Measurements from ENCODE around the gene SPAG5. TPM values are rescaled to one million over a fixed set of nuclear protein-coding genes. Genes with fewer than 3 reads are reported as not detected.
A peak's percentile ranks its signal among the peaks of the same experiment; 100 is the strongest.

Gene SPAG5
- total and polyA plus RNA-seq, 8 donors: 0.93 to 7.4 (median 2.1) TPM

DNA sequence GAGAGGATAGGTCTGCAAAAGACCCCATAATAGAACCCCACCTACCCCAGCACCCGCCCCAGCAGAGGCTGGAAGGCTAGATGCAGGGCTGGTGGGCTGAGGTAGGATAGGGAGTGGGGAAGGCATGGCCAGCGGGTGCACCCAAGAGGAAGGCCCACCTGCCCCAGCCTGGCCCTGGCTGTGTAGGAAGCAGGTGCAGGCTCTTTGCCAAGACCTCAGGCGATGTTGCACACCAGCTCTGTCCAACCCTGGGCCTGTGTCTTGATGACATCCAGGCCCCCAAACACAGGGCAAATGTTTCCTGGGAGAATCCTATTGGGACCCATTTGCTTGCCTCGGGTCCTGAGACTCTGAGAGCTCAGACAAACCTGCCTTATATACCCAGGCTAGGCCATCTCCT lies 58.6 kb downstream of the SPAG5 start:
- TF ChIP-seq CTCF (IDR thresholded peaks at IDR 0.05): no peak
- DNase-seq (peak in 1 of 6 donors; percentile 51), FAIRE-seq (no peak)

DNA sequence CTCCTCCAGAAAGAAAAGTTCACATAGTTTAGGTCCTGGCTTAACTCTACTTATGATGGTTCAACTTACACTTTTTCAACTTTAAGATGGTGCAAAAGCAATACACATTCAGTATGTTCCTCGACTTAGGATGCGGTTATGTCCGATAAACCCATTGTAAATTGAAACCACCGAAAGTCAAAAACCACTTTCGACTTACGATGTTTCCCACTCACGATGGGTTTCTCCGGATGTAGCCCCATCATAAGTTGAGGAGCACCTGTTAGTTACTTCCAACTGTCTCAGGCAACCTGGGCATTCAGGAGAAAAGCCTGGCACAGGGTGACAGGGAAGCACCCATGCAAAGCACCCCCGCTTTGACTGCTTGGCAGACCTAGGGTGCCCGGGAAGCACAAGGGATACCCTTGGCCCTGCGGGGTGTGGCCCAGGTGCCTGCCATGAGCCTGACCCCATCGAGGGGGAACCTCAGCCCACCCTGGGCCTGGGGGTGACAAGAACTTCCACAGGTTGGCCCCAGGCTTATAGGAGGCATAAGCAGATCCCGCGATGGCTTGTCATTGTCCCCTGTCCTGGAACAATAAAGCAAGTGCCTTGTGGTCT lies 60.4 kb downstream of the SPAG5 start:
- WGBS, 2 donors: 84 to 89% methylated on average over 14 of the region's 14 CpGs
- Histone ChIP-seq H3K4me3 (no peak overlapping the region), H3K9me3 (no peaks in the 10 kb centered on the region), H3K4me1 (no peaks in the 10 kb centered on the region), H3K36me3 (no peaks in the 10 kb centered on the region), H3K27me3 (no peaks in the 10 kb centered on the region), H3K27ac (no peak overlapping the region)
- TF ChIP-seq CTCF (IDR thresholded peaks at IDR 0.05): no peak
- no peak for FAIRE-seq
- ATAC-seq: no peak
- DNase-seq: no peak
- intact Hi-C loops (cut with DNase I): loop anchor here in 1 of 3 donors (2.0 kb wide), 1 partner anchor 44 kb away; no protein-coding TSS in a partner anchor

More for the DNA sequence above, 58.6 kb downstream of the SPAG5 start:
- H3K4me1 ChIP-seq: no peaks in the 10 kb centered on the region
- 59 to 69% methylated on average over 4 of the region's 4 CpGs for WGBS, 2 donors
- intact Hi-C loops (cut with DNase I): loop anchor here in 1 of 3 donors (2.0 kb wide), 1 partner anchor 47 kb away; no protein-coding TSS in a partner anchor
- H3K4me3 ChIP-seq: no peak overlapping the region
- H3K27ac ChIP-seq: no peak overlapping the region
- no peaks in the 10 kb centered on the region for H3K27me3 ChIP-seq
- peak in 2 of 4 donors; percentile 14 to 18 for ATAC-seq
- no peaks in the 10 kb centered on the region for H3K9me3 ChIP-seq
- H3K36me3 ChIP-seq: no peaks in the 10 kb centered on the region

- no peaks in the 10 kb centered on the region for H3K9me3 ChIP-seq
- no peaks in the 10 kb centered on the region for H3K4me1 ChIP-seq
- H3K4me3 ChIP-seq: no peak overlapping the region
- H3K27me3 ChIP-seq: no peaks in the 10 kb centered on the region
- no peak for FAIRE-seq
- DNase-seq: no peak
- no peaks in the 10 kb centered on the region for H3K36me3 ChIP-seq
- H3K27ac ChIP-seq: no peak overlapping the region
- 40 to 53% methylated on average over 12 of the region's 12 CpGs for WGBS, 2 donors
- no peak for ATAC-seq
- intact Hi-C loops (cut with DNase I): no loop called here
- no peak for TF ChIP-seq CTCF (IDR thresholded peaks at IDR 0.05)
Observed at GRCh38 chr17:28537219-28537610, 61.6 kb downstream of the SPAG5 start.

DNA sequence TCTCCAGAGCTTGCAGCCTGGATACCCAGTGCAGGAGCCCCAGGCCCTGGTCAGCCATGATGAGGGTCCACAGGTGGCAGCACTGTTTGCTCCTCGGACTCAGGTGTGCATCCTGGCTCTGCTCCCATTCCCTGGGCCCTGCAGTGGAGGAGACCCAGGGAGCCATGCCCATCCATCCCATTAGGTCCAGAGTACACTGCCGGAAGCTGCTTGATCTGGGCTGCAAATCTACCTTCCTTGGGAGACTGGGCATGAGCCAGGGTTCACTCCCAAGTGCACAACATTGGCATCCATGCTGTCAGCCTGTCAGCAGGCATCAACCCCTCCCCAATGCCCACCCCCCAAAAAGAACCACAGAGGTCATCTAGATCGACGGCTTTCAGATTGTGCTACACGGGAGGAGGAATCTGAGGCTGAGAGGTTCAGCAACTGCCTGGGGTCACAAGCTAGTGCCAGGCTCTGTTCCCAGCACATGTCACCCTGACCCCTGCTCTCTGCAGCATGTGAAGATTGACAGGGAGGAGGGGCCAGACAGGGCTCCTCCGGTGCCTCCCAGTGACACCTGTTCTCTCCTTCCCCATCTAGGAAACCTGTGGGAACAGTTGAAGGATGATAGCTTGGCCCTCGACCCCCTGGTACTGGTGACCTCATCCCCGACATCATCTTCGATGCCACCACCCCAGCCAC lies 62.1 kb downstream of the SPAG5 start:
- Histone ChIP-seq H3K9me3 (no peaks in the 10 kb centered on the region), H3K36me3 (no peaks in the 10 kb centered on the region), H3K4me3 (no peak overlapping the region), H3K27ac (no peak overlapping the region), H3K27me3 (no peaks in the 10 kb centered on the region), H3K4me1 (no peaks in the 10 kb centered on the region)
- no peak for ATAC-seq
- no peak for TF ChIP-seq CTCF (IDR thresholded peaks at IDR 0.05)
- no peak for FAIRE-seq
- intact Hi-C loops (cut with DNase I): no loop called here
- WGBS, 2 donors: 45 to 50% methylated on average over 9 of the region's 9 CpGs
- no peak for DNase-seq
